ENCODE data around the gene STARD10. TPM values are rescaled to one million over a fixed set of nuclear protein-coding genes. Genes with fewer than 3 reads are reported as not detected.
A peak's percentile ranks its signal among the peaks of the same experiment; 100 is the strongest.

STARD10 gene
- total and polyA plus RNA-seq, 9 of the 15 experiments (the other 6 are each of a cell fraction or from before 2014, with no cell fraction given) = 0.15 to 52.9 (median 32.3) TPM

GRCh38 chr11:72812967-72813739, 19.3 kb upstream of the STARD10 start (continued):
- TF ChIP-seq SIN3B (IDR thresholded peaks at IDR 0.05; ENCODE audit: low read depth) = no peak
- no peak for TF ChIP-seq CEBPG (CRISPR knock-in tag; IDR thresholded peaks at IDR 0.05)
- TF ChIP-seq CEBPG (tag; conservative IDR thresholded peaks at IDR 0.05 in 1 of 2, IDR thresholded peaks at IDR 0.05 in 1 of 2) = no peak
- no peak for TF ChIP-seq ZNF431 (CRISPR knock-in tag; IDR thresholded peaks at IDR 0.05)
- TF ChIP-seq IFI16 (CRISPR knock-in tag; IDR thresholded peaks at IDR 0.05) = no peak
- no peak for TF ChIP-seq ZNF717 (CRISPR knock-in tag; IDR thresholded peaks at IDR 0.05)
- no peak for TF ChIP-seq USF2 (CRISPR knock-in tag; IDR thresholded peaks at IDR 0.05)
- TF ChIP-seq ZNF217 (CRISPR knock-in tag; IDR thresholded peaks at IDR 0.05) = no peak
- no peak for TF ChIP-seq COPS2 (conservative IDR thresholded peaks at IDR 0.05)
- no peak for TF ChIP-seq MLLT1 (IDR thresholded peaks at IDR 0.05)
- 0 out of 2 replicates have a peak, but pooled peaks have one; percentile 39 for TF ChIP-seq ZBTB1 (CRISPR knock-in tag; IDR thresholded peaks at IDR 0.05; ENCODE audit: borderline replicate concordance, low read depth)
- no peak for TF ChIP-seq NFATC3 (IDR thresholded peaks at IDR 0.05)
- TF ChIP-seq ZNF551 (CRISPR knock-in tag; IDR thresholded peaks at IDR 0.05) = no peak
- no peak for TF ChIP-seq ZBTB9 (CRISPR knock-in tag; IDR thresholded peaks at IDR 0.05)
- TF ChIP-seq ZFX (CRISPR knock-in tag; IDR thresholded peaks at IDR 0.05) = no peak
- no peak for TF ChIP-seq ZBTB12 (CRISPR knock-in tag; IDR thresholded peaks at IDR 0.05)
- TF ChIP-seq NR2C2 (CRISPR knock-in tag; IDR thresholded peaks at IDR 0.05) = no peak
- no peak for TF ChIP-seq NR2C2 (tag; IDR thresholded peaks at IDR 0.05)
- TF ChIP-seq KLF1 (tag; IDR thresholded peaks at IDR 0.05) = no peak
- TF ChIP-seq TBL1XR1 (IDR thresholded peaks at IDR 0.05; ENCODE audit: low read length in 2 of 2) = no peak; a peak in 1 of 4 replicates
- TF ChIP-seq NFRKB (IDR thresholded peaks at IDR 0.05; ENCODE audit: low read depth) = no peak
- TF ChIP-seq THAP12 (CRISPR knock-in tag; IDR thresholded peaks at IDR 0.05) = no peak
- no peak for TF ChIP-seq ZNF699 (CRISPR knock-in tag; IDR thresholded peaks at IDR 0.05; ENCODE audit: insufficient replicate concordance)

Measured in K562 (cell line).